Tibial nerve (tissue), 3 donors: ENCODE results near the gene PPP2R3B.

ENCODE experiments used
- POLR2A ChIP-seq, 2 donors: fragments of 450-650 bp; IDR thresholded peaks; one replicate each; pipeline ENCODE4 v1.6.1; 2017; ENCODE audit warnings: antibody characterized with exemption in 2 of 2, mild to moderate bottlenecking in 2 of 2, moderate library complexity in 2 of 2
- TF ChIP-seq, protein P1 (sequence below), 5 experiments: fragments of 200-600 bp in 3 of 5; fragments of 450-650 bp in 2 of 5; sonication (generic) in 3 of 5; IDR thresholded peaks; one replicate each; pipeline ENCODE4 v1.5.1; 2016 to 2019; ENCODE audit warnings: antibody characterized with exemption in 5 of 5, mild to moderate bottlenecking in 3 of 5, moderate library complexity in 2 of 5

DNA sequence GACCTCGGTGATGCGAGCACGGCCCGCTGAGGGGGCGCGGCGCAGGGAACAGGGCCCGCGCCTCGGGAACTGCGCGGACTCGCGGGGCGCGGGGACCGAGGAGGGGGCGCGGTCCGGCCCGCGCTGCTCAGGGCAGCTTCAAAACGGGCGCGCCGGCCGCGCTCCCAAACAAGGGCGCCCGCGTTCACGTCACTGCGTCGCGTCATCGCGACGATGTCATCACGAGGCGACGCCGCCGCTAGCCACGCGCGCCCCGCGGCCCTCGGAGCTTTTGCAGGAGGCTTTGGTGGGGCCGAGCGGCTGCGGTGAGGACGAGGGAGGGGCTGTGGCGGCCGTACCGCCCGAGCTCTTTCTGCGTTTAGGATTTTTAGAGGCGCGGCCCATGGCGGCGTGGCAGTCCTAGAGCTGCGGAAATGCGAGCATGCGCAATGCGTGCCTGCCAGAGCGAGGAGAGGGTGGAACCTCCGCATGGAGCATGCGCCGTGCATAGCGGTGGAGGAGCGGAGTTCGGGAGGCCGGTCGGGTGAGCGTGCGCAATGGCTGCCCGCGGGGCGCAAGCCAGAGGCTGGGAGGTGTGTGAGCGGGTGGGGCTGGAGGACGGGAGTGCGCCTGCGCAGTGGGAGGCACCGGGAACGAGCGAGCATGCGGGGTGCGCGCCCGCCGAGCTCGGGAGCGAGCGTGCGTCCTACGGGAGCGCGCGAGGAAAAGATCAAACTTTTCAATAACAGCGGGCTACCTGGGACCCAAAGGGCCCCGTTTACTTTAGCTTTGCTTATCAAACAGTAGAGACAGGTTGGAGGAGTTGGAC lies at the start of gene PPP2R3B:
- TF ChIP-seq, protein P1, sequence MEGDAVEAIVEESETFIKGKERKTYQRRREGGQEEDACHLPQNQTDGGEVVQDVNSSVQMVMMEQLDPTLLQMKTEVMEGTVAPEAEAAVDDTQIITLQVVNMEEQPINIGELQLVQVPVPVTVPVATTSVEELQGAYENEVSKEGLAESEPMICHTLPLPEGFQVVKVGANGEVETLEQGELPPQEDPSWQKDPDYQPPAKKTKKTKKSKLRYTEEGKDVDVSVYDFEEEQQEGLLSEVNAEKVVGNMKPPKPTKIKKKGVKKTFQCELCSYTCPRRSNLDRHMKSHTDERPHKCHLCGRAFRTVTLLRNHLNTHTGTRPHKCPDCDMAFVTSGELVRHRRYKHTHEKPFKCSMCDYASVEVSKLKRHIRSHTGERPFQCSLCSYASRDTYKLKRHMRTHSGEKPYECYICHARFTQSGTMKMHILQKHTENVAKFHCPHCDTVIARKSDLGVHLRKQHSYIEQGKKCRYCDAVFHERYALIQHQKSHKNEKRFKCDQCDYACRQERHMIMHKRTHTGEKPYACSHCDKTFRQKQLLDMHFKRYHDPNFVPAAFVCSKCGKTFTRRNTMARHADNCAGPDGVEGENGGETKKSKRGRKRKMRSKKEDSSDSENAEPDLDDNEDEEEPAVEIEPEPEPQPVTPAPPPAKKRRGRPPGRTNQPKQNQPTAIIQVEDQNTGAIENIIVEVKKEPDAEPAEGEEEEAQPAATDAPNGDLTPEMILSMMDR (IDR thresholded peaks at IDR 0.05): peak in 2 of 5 experiments; percentile 56 to 63
- TF ChIP-seq POLR2A (IDR thresholded peaks at IDR 0.05): peak; percentile 45 to 67
